SK-N-SH treated with all-trans-retinoic acid at 6 μM for 48 hours (cell line): Measurements from ENCODE around the gene DOCK4.

ENCODE experiments used
- BACH2 ChIP-seq: fragments of 250-450 bp; sonication (Bioruptor Pico); IDR thresholded peaks from 2 replicates; pipeline ENCODE4 v1.9.0; 2021; ENCODE audit warnings: mild to moderate bottlenecking, borderline replicate concordance
- CSDC2 ChIP-seq: fragments of 250-450 bp; sonication (Bioruptor Pico); IDR thresholded peaks from 2 replicates; pipeline ENCODE4 v1.5.0; 2020; ENCODE audit warnings: mild to moderate bottlenecking, moderate library complexity
- ESRRG ChIP-seq: fragments of 250-450 bp; sonication (Bioruptor Pico); IDR thresholded peaks from 2 replicates; pipeline ENCODE4 v1.6.1; 2021; ENCODE audit warnings: mild to moderate bottlenecking
- RARB ChIP-seq: fragments of 250-450 bp; sonication (Bioruptor Pico); IDR thresholded peaks from 2 replicates; pipeline ENCODE4 v1.8.0; 2021; ENCODE audit warnings: mild to moderate bottlenecking, moderate library complexity
- SNAI2 ChIP-seq: fragments of 250-450 bp; sonication (Bioruptor Pico); IDR thresholded peaks from 2 replicates; pipeline ENCODE4 v1.5.0; 2020; ENCODE audit warnings: mild to moderate bottlenecking, moderate library complexity
- TCF4 ChIP-seq: fragments of 250-450 bp; sonication (Bioruptor Pico); IDR thresholded peaks from 2 replicates; pipeline ENCODE4 v1.8.0; 2021; ENCODE audit warnings: mild to moderate bottlenecking, moderate library complexity, borderline replicate concordance
- ZFP3 ChIP-seq: fragments of 250-450 bp; sonication (Bioruptor Pico); IDR thresholded peaks from 2 replicates; pipeline ENCODE4 v1.5.0; 2020; ENCODE audit warnings: mild to moderate bottlenecking, moderate library complexity
- ZFP30 ChIP-seq: fragments of 450-650 bp; formaldehyde crosslinking; IDR thresholded peaks from 2 replicates; pipeline ENCODE4 v1.5.0; 2022; ENCODE audit warnings: mild to moderate bottlenecking, moderate library complexity
- TF ChIP-seq, protein P1 (sequence below): fragments of 250-450 bp; sonication (Bioruptor Pico); IDR thresholded peaks from 2 replicates; pipeline ENCODE4 v1.8.0; 2020; ENCODE audit warnings: mild to moderate bottlenecking, moderate library complexity, borderline replicate concordance
- TF ChIP-seq, protein P2 (sequence below): fragments of 250-450 bp; sonication (Bioruptor Pico); IDR thresholded peaks from 2 replicates; pipeline ENCODE4 v1.5.1; 2021; ENCODE audit warnings: mild to moderate bottlenecking, moderate library complexity
- TF ChIP-seq, protein P3 (sequence below): fragments of 250-450 bp; sonication (Bioruptor Pico); IDR thresholded peaks from 2 replicates; pipeline ENCODE4 v1.5.1; 2020; ENCODE audit warnings: low read depth, mild to moderate bottlenecking, moderate library complexity

DNA sequence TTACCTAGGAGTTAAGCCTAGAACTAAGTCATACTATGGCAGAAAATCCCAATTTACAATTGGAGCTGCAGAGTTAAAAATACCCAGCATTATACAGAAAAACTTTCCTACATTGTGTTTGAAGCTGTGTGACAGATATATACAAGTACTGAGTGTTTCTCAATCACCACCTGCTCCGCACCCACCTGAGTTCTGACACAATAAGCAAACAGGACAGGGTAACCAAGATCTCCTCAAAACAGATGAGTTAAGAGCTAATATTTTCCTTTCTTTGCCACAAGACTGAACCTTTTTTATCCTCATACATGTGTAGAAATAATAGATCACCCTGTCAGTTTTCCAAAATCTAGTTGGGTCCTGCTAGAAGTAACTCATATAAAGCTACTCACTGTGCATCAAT is 186.3 kb downstream of the DOCK4 start:
- no peak for TF ChIP-seq RARB (CRISPR knock-in tag)
- TF ChIP-seq, protein P1, sequence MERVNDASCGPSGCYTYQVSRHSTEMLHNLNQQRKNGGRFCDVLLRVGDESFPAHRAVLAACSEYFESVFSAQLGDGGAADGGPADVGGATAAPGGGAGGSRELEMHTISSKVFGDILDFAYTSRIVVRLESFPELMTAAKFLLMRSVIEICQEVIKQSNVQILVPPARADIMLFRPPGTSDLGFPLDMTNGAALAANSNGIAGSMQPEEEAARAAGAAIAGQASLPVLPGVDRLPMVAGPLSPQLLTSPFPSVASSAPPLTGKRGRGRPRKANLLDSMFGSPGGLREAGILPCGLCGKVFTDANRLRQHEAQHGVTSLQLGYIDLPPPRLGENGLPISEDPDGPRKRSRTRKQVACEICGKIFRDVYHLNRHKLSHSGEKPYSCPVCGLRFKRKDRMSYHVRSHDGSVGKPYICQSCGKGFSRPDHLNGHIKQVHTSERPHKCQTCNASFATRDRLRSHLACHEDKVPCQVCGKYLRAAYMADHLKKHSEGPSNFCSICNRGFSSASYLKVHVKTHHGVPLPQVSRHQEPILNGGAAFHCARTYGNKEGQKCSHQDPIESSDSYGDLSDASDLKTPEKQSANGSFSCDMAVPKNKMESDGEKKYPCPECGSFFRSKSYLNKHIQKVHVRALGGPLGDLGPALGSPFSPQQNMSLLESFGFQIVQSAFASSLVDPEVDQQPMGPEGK (CRISPR knock-in tag) = no peak
- no peak for TF ChIP-seq SNAI2 (CRISPR knock-in tag)
- no peak for TF ChIP-seq ZFP3 (CRISPR knock-in tag)
- TF ChIP-seq ZFP30 (CRISPR knock-in tag) = no peak
- no peak for TF ChIP-seq CSDC2 (CRISPR knock-in tag)
- no peak for TF ChIP-seq ESRRG (CRISPR knock-in tag)
- TF ChIP-seq BACH2 = no peak
- no peak for TF ChIP-seq TCF4 (CRISPR knock-in tag)
- TF ChIP-seq, protein P2, sequence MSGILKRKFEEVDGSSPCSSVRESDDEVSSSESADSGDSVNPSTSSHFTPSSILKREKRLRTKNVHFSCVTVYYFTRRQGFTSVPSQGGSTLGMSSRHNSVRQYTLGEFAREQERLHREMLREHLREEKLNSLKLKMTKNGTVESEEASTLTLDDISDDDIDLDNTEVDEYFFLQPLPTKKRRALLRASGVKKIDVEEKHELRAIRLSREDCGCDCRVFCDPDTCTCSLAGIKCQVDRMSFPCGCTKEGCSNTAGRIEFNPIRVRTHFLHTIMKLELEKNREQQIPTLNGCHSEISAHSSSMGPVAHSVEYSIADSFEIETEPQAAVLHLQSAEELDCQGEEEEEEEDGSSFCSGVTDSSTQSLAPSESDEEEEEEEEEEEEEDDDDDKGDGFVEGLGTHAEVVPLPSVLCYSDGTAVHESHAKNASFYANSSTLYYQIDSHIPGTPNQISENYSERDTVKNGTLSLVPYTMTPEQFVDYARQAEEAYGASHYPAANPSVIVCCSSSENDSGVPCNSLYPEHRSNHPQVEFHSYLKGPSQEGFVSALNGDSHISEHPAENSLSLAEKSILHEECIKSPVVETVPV (CRISPR knock-in tag) = no peak
- TF ChIP-seq, protein P3, sequence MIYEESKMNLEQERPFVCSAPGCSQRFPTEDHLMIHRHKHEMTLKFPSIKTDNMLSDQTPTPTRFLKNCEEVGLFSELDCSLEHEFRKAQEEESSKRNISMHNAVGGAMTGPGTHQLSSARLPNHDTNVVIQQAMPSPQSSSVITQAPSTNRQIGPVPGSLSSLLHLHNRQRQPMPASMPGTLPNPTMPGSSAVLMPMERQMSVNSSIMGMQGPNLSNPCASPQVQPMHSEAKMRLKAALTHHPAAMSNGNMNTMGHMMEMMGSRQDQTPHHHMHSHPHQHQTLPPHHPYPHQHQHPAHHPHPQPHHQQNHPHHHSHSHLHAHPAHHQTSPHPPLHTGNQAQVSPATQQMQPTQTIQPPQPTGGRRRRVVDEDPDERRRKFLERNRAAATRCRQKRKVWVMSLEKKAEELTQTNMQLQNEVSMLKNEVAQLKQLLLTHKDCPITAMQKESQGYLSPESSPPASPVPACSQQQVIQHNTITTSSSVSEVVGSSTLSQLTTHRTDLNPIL = no peak
